Measurements from ENCODE around the gene LCN1. TPM values are rescaled to one million over a fixed set of nuclear protein-coding genes. Genes with fewer than 3 reads are reported as not detected.

LCN1 gene
- total RNA-seq, 1 donor from 2014 or later = not detected

- DNase-seq (ENCODE audit: low read depth, low spot score) = no peak
Measured at GRCh38 chr9:135565636-135566035, 44.4 kb downstream of the LCN1 start.

GRCh38 chr9:135566552-135566951 lies 45.3 kb downstream of the LCN1 start:
- DNase-seq (ENCODE audit: low read depth, low spot score) = no peak

GRCh38 chr9:135567311-135567710 lies 46.1 kb downstream of the LCN1 start:
- DNase-seq (ENCODE audit: low read depth, low spot score) = no peak

- DNase-seq (ENCODE audit: low read depth, low spot score) = no peak
Measured at GRCh38 chr9:135568026-135568425, 46.8 kb downstream of the LCN1 start.

GRCh38 chr9:135570456-135570855 lies 49.2 kb downstream of the LCN1 start:
- DNase-seq (ENCODE audit: low read depth, low spot score) = no peak

- no peak for DNase-seq (ENCODE audit: low read depth, low spot score)
Measured at GRCh38 chr9:135572233-135572632, 51.0 kb downstream of the LCN1 start.

- DNase-seq (ENCODE audit: low read depth, low spot score) = no peak
Measured at GRCh38 chr9:135573124-135573523, 51.9 kb downstream of the LCN1 start.

GRCh38 chr9:135574331-135574730 lies 53.1 kb downstream of the LCN1 start:
- no peak for DNase-seq (ENCODE audit: low read depth, low spot score)

GRCh38 chr9:135574943-135575342 lies 53.7 kb downstream of the LCN1 start:
- no peak for DNase-seq (ENCODE audit: low read depth, low spot score)

Other genes with a start within 250 kb of the LCN1 start
- 16.1 and 16.6 TPM in 2 replicates for gene PPP1R26, start 41.7 kb upstream of the LCN1 start, total RNA-seq
- 22.6 and 23.0 TPM in 2 replicates for gene MRPS2, start 20.8 kb upstream of the LCN1 start, total RNA-seq
- not detected in 2 replicates for gene OBP2A, start 24.7 kb downstream of the LCN1 start, total RNA-seq
- gene PAEP, start 40.3 kb downstream of the LCN1 start, total RNA-seq = not detected in 2 replicates
- gene GLT6D1, start 118.1 kb downstream of the LCN1 start, total RNA-seq = not detected in 2 replicates
- not detected in 2 replicates for gene LCN9, start 141.9 kb downstream of the LCN1 start, total RNA-seq
- not detected in 2 replicates for gene SOHLH1, start 178.0 kb downstream of the LCN1 start, total RNA-seq
- under 0.01 TPM in 1 of 2 replicates, not detected in the other for gene KCNT1, start 180.7 kb downstream of the LCN1 start, total RNA-seq